ENCODE results near the gene WNT1. TPM values are rescaled to one million over a fixed set of nuclear protein-coding genes. Genes with fewer than 3 reads are reported as not detected.

Gene WNT1
- polyA plus RNA-seq, 1 donor from 2014 or later: not detected

GRCh38 chr12:48943221-48943620, 34.9 kb upstream of the WNT1 start:
- Histone ChIP-seq H4K20me1 (ENCODE audit: insufficient read depth) (no peaks in the 10 kb centered on the region), H3K36me3 (ENCODE audit: insufficient read depth, low read length) (peaks cover 4% of the 10 kb centered on the region)

GRCh38 chr12:48946205-48946604, 31.9 kb upstream of the WNT1 start:
- Histone ChIP-seq H3K4me2 (ENCODE audit: low read length) (no peak overlapping the region), H3F3A (ENCODE audit: insufficient read depth, low read length, poor library complexity, severe bottlenecking) (no peaks in the 10 kb centered on the region), H4K20me1 (ENCODE audit: insufficient read depth) (no peaks in the 10 kb centered on the region), H3K9ac (ENCODE audit: low read length) (no peak overlapping the region), H3K9me3 (ENCODE audit: low read length) (no peaks in the 10 kb centered on the region), H3K27ac (ENCODE audit: low read length) (no peak overlapping the region), H3K4me3 (ENCODE audit: low read length) (no peak overlapping the region), H2AFZ (ENCODE audit: low read depth, low read length) (no peak overlapping the region), H3K9me2 (ENCODE audit: insufficient read depth, low read length) (no peaks in the 10 kb centered on the region), H3K36me3 (ENCODE audit: insufficient read depth, low read length) (no peaks in the 10 kb centered on the region), H3K27me3 (ENCODE audit: insufficient read depth, low read depth, low read length) (no peaks in the 10 kb centered on the region), H3K79me2 (replicated peaks; ENCODE audit: insufficient read depth, low read length) (peaks cover 22% of the 10 kb centered on the region)
- no peak for TF ChIP-seq POLR2AphosphoS5 (IDR thresholded peaks at IDR 0.05)
- TF ChIP-seq EZH2 (IDR thresholded peaks at IDR 0.05; ENCODE audit: borderline replicate concordance, insufficient read depth, low read length, poor library complexity, severe bottlenecking): no peak
- TF ChIP-seq REST (IDR thresholded peaks at IDR 0.05; ENCODE audit: borderline replicate concordance): no peak
- no peak for TF ChIP-seq EP300 (conservative IDR thresholded peaks at IDR 0.05; ENCODE audit: poor library complexity, severe bottlenecking)
- TF ChIP-seq RAD21 (conservative IDR thresholded peaks at IDR 0.05): no peak
- TF ChIP-seq SMC3 (conservative IDR thresholded peaks at IDR 0.05; ENCODE audit: poor library complexity): no peak
- TF ChIP-seq CTCF (IDR thresholded peaks at IDR 0.05; ENCODE audit: poor library complexity, severe bottlenecking): no peak

More at GRCh38 chr12:48943221-48943620, 34.9 kb upstream of the WNT1 start:
- Histone ChIP-seq H3K27me3 (ENCODE audit: insufficient read depth, low read depth, low read length) (no peaks in the 10 kb centered on the region), H3K27ac (ENCODE audit: low read length) (no peak overlapping the region), H3F3A (ENCODE audit: insufficient read depth, low read length, poor library complexity, severe bottlenecking) (no peaks in the 10 kb centered on the region), H2AFZ (ENCODE audit: low read depth, low read length) (no peak overlapping the region), H3K9me3 (ENCODE audit: low read length) (no peaks in the 10 kb centered on the region), H3K9ac (ENCODE audit: low read length) (no peak overlapping the region), H3K79me2 (replicated peaks; ENCODE audit: insufficient read depth, low read length) (peaks cover 22% of the 10 kb centered on the region), H3K4me3 (ENCODE audit: low read length) (no peak overlapping the region), H3K4me2 (ENCODE audit: low read length) (no peak overlapping the region), H3K9me2 (ENCODE audit: insufficient read depth, low read length) (no peaks in the 10 kb centered on the region)
- TF ChIP-seq EP300 (conservative IDR thresholded peaks at IDR 0.05; ENCODE audit: poor library complexity, severe bottlenecking) (no peak), REST (IDR thresholded peaks at IDR 0.05; ENCODE audit: borderline replicate concordance) (no peak), SMC3 (conservative IDR thresholded peaks at IDR 0.05; ENCODE audit: poor library complexity) (no peak), POLR2AphosphoS5 (IDR thresholded peaks at IDR 0.05) (no peak), MXI1 (conservative IDR thresholded peaks at IDR 0.05; ENCODE audit: poor library complexity, severe bottlenecking) (no peak), RAD21 (conservative IDR thresholded peaks at IDR 0.05) (no peak)
